GM20000 (cell line): ENCODE results near the gene DND1.

Experiments used
- DNase-seq: peaks from one replicate; pipeline ENCODE4 v3.0.0; 2012; ENCODE audit warnings: low spot score
- CTCF ChIP-seq: IDR thresholded peaks from 2 replicates; pipeline ENCODE4 v1.5.1; 2012; ENCODE audit warnings: mild to moderate bottlenecking, control low read depth; ENCODE audit errors: extremely low read depth, missing control alignments

Gene DND1

DNA sequence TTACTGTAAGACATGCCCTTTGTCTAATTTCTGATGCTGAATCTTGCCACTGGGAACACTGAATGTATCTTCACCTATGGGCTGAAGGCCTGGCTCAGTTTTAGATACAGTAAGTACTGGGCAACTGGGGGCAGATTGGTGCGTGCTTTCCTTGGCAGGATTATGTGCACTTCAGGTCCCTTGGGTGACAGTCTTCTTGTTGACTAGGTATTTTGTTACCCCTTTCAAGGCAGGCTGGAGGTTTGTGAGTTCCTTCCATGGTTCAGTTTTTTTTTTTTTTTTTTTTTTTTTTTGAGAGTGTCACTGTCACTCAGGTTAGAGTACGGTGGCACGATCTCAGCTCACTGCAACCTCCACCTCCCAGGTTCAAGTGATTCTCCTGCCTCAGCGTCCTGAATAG, 34.4 kb upstream of the DND1 start:
- no peak for TF ChIP-seq CTCF
- no peak for DNase-seq

GRCh38 chr5:140700177-140701144, 27.1 kb upstream of the DND1 start, which contains the start of gene ZMAT2:
TSS of gene ZMAT2 (plus strand) at chr5:140700447. CDS start at chr5:140700461, 14 bp downstream.
- TF ChIP-seq CTCF = no peak

DNA sequence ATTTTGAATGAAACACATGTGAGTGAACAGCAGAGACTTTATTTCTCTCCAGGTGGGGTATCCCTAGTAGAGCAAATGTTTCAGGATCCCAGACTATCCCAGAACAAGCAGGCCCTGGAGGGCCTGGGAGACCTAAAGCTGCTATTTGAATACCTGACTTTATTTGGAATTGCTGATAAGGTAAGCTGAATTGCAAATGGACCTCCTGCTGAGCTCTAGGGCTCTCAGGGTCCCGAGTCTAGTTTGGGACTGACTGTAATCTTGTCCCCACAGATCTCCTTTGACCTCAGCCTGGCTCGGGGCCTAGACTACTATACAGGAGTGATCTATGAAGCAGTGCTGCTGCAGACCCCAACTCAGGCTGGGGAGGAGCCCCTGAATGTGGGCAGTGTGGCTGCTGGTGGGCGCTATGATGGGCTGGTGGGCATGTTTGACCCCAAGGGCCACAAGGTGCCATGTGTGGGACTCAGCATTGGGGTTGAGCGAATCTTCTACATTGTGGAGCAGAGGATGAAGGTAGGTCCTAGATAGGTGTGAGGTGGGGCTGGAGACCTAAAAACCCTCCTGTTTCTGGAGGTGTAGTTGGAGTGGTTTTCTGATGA, 23.6 kb upstream of the DND1 start:
- DNase-seq = no peak

More at GRCh38 chr5:140700177-140701144, 27.1 kb upstream of the DND1 start, which contains the start of gene ZMAT2:
- peak; percentile 93 for DNase-seq

DNA sequence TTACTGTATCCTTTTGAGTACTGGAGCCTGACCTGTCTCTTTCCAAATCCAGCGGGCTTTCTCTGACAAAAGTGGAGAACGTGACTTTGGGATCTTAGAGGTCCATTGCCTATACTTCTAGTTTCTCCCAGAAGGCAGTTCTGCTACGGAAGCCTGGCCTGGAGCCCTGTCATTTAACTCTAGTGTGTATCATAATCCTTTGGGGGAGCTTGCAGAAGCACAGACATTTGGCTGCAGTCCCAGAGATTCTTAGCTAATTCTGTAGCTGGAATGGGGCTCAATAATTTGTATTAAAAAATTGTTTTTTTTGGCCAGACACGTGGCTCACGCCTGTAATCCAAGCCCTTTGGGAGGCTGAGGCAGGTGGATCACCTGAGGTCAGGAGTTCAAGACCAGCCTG, 20.9 kb upstream of the DND1 start:
- TF ChIP-seq CTCF = no peak
- no peak for DNase-seq

More for the DNA sequence above, 23.6 kb upstream of the DND1 start:
- no peak for TF ChIP-seq CTCF

DNA sequence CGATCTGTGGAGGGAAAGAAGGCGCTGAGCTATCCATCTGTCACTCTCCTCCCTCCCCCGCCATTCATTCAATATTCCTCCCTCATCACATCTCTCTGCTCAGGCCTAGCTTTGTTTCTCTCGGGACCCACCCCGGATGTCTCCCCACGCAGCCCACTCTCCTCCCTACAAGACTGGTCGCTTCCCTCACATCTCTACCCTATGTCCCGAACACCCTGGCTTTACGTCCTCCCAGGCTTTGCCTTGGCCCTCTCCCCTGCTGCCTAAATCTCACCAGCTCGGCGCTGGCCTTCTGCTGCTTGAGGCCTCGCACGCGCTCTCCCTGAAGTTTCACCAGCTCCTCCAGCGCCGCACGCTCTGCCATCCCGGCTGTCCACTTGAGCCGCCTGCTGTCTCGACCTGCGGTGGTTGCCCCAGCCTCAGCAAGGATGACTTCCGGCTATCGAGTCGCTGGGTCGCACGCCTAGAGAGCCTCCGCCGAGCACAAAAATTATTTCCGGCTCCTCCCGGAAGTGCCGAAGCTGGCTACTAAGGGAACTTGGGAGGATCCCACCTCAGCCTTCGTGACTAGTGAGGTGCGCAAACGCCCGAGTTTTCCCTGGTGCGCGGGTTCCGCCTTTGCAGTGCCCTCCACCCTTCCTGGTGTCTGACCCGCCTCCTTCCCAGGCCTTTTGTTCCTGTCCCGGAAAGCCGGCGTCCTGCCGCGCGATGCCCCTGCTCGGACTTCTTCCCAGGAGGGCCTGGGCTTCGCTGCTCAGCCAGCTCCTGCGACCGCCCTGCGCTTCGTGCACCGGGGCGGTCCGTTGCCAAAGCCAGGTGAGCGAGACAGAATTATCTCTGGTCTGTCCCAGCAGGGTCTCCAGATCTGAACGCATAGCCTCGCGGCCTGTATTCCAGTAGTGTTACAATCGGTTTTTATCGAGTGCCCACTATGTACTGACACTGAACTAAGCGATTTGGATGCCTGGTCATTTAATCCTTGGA, 17.9 kb upstream of the DND1 start, which contains the start of the genes HARS1 and HARS2:
Gene HARS1, minus strand, starts transcription at position 430 of the 984 bp plus-strand sequence. Its CDS starts 66 bp downstream, at position 364.
Gene HARS2, plus strand, starts transcription at position 515 of the 984 bp plus-strand sequence. Its CDS starts 194 bp downstream, at position 709.
- TF ChIP-seq CTCF = no peak
- DNase-seq = peak; percentile 87

- no peak for TF ChIP-seq CTCF
- DNase-seq = no peak
These were observed 17.1 kb upstream of the DND1 start for GRCh38 chr5:140690376-140690932.
